ENCODE results near the gene EPO. TPM values are rescaled to one million over a fixed set of nuclear protein-coding genes. Genes with fewer than 3 reads are reported as not detected.

EPO gene
- total RNA-seq, 1 donor from 2014 or later = 0.29 TPM

- Mint-ChIP-seq H3K9me3 (ENCODE audit: low read depth) (no peaks in the 10 kb centered on the region), H3K4me1 (ENCODE audit: low read depth) (peaks cover 2% of the 10 kb centered on the region), H3K27ac (peak overlapping the region; percentile 91), H3K4me3 (ENCODE audit: low read depth) (peak overlapping the region; percentile 91), H3K27me3 (peaks cover 18% of the 10 kb centered on the region), H3K36me3 (ENCODE audit: insufficient read depth) (peaks cover 6% of the 10 kb centered on the region)
- no peak for DNase-seq (ENCODE audit: low spot score, unreplicated experiment)
- no peak for TF ChIP-seq CTCF (IDR thresholded peaks at IDR 0.05; ENCODE audit: unreplicated experiment)
These were observed 45.7 kb upstream of the EPO start for GRCh38 chr7:100674411-100675104.

- peaks cover 6% of the 10 kb centered on the region for H3K36me3 Mint-ChIP-seq (ENCODE audit: insufficient read depth)
- no peak overlapping the region for H3K27ac Mint-ChIP-seq
- H3K4me1 Mint-ChIP-seq (ENCODE audit: low read depth) = peaks cover 2% of the 10 kb centered on the region
- H3K9me3 Mint-ChIP-seq (ENCODE audit: low read depth) = no peaks in the 10 kb centered on the region
- no peak for TF ChIP-seq CTCF (IDR thresholded peaks at IDR 0.05; ENCODE audit: unreplicated experiment)
- H3K4me3 Mint-ChIP-seq (ENCODE audit: low read depth) = peak overlapping the region; percentile 91
- peaks cover 14% of the 10 kb centered on the region for H3K27me3 Mint-ChIP-seq
- no peak for DNase-seq (ENCODE audit: low spot score, unreplicated experiment)
These were observed 45.2 kb upstream of the EPO start for GRCh38 chr7:100675105-100675451.

- Mint-ChIP-seq H3K9me3 (ENCODE audit: low read depth) (no peaks in the 10 kb centered on the region), H3K4me3 (ENCODE audit: low read depth) (peak overlapping the region; percentile 68), H3K4me1 (ENCODE audit: low read depth) (peaks cover 2% of the 10 kb centered on the region), H3K27ac (peak overlapping the region; percentile 56), H3K27me3 (peaks cover 10% of the 10 kb centered on the region), H3K36me3 (ENCODE audit: insufficient read depth) (peaks cover 6% of the 10 kb centered on the region)
- peak; percentile 38 for DNase-seq (ENCODE audit: low spot score, unreplicated experiment)
- TF ChIP-seq CTCF (IDR thresholded peaks at IDR 0.05; ENCODE audit: unreplicated experiment) = no peak
These were observed 44.5 kb upstream of the EPO start for GRCh38 chr7:100675581-100676350.

- H3K4me3 Mint-ChIP-seq (ENCODE audit: low read depth) = peak overlapping the region; percentile 73
- DNase-seq (ENCODE audit: low spot score, unreplicated experiment) = no peak
- peaks cover 3% of the 10 kb centered on the region for H3K27me3 Mint-ChIP-seq
- H3K9me3 Mint-ChIP-seq (ENCODE audit: low read depth) = no peaks in the 10 kb centered on the region
- peak overlapping the region; percentile 69 for H3K27ac Mint-ChIP-seq
- H3K36me3 Mint-ChIP-seq (ENCODE audit: insufficient read depth) = peaks cover 6% of the 10 kb centered on the region
- peaks cover 2% of the 10 kb centered on the region for H3K4me1 Mint-ChIP-seq (ENCODE audit: low read depth)
- no peak for TF ChIP-seq CTCF (IDR thresholded peaks at IDR 0.05; ENCODE audit: unreplicated experiment)
These were observed 43.6 kb upstream of the EPO start for GRCh38 chr7:100676501-100677306.
